HepG2 (cell line): ENCODE measurements around the gene LMOD2. TPM values are rescaled to one million over a fixed set of nuclear protein-coding genes. Genes with fewer than 3 reads are reported as not detected.

Experiments used
- ATAC-seq: fragments of 200-7000 bp; cut with Tn5 transposase; 3 replicates; pipeline ENCODE4 v1.9.1; 2020; ENCODE audit warnings: mild to moderate bottlenecking, moderate library complexity
- BruUV-seq: library from RNA; stranded (reverse); fragments of 400-500 nt; replicated peaks from 2 replicates; lab custom pipeline; 2021; lab: Mats Ljungman, UMichigan
- CTCF ChIA-PET: fragments of 300-600 bp; formaldehyde crosslinking; extraction: SDS; loops from one replicate; lab custom pipeline; 2021; ENCODE audit warnings: low total read pairs, inconsistent platforms, low intra/inter-chr PET ratio; lab: Yijun Ruan, JAX
- POLR2A ChIA-PET: fragments of 350-600 bp; sonication (Branson Sonifier 250); formaldehyde crosslinking; loops from one replicate; lab custom pipeline; 2020; ENCODE audit warnings: antibody characterized with exemption, inconsistent platforms; lab: Yijun Ruan, JAX
- DNase-seq: peaks from one replicate; pipeline ENCODE4 v3.0.0-alpha.2; 2015; ENCODE audit warnings: low spot score
- FAIRE-seq: peaks from 3 replicates; lab custom pipeline; 2011; peaks lifted over from hg19 to GRCh38; lab: Jason Lieb, UNC
- H2AFZ ChIP-seq: one replicate; pipeline ENCODE4 v1.6.1; 2011; ENCODE audit warnings: low read length, inconsistent platforms
- H3K27ac ChIP-seq: fragments of 300-600 bp; 3 replicates; pipeline ENCODE4 v1.8.0; 2011; ENCODE audit warnings: mixed run types, mild to moderate bottlenecking, mixed read lengths, low read length, inconsistent platforms; ENCODE audit not compliant: insufficient read depth; ENCODE audit errors: extremely low read length
- H3K27me3 ChIP-seq, 2 experiments: fragments of 200-600 bp in 1 of 2; 2 replicates in 1 of 2; 3 replicates in 1 of 2; pipeline versions ENCODE4 v1.6.0 to v1.8.0; 2011; ENCODE audit warnings: low read length in 2 of 2, mild to moderate bottlenecking in 2 of 2, moderate library complexity in 2 of 2, inconsistent platforms in 1 of 2; ENCODE audit not compliant: insufficient read depth in 2 of 2, control insufficient read depth in 1 of 2
- H3K36me3 ChIP-seq, 2 experiments: fragments of 200-600 bp in 1 of 2; replicated peaks in 1 of 2; 2 replicates in 1 of 2; 3 replicates in 1 of 2; pipeline versions ENCODE4 v1.5.1 to v1.8.0; 2011; ENCODE audit warnings: low read length in 2 of 2, inconsistent platforms in 1 of 2; ENCODE audit not compliant: insufficient read depth in 2 of 2, control insufficient read depth in 1 of 2
- H3K4me1 ChIP-seq: 2 replicates; pipeline ENCODE4 v1.5.1; 2012; ENCODE audit warnings: low read length, inconsistent platforms; ENCODE audit not compliant: insufficient read depth
- H3K4me2 ChIP-seq: 2 replicates; pipeline ENCODE4 v1.6.0; 2011; ENCODE audit warnings: low read depth, low read length, inconsistent platforms
- H3K4me3 ChIP-seq, 3 experiments: fragments of 200-600 bp in 1 of 3; sonication (generic), shearing (Covaris generic) in 1 of 3; replicated peaks in 1 of 3; 2 replicates each; pipeline ENCODE4 v1.5.1; 2011 to 2016; ENCODE audit warnings: low read length in 3 of 3, inconsistent platforms in 2 of 3, low read depth in 2 of 3, mild to moderate bottlenecking in 2 of 3, control low read depth in 1 of 3, mixed read lengths in 1 of 3; ENCODE audit not compliant: insufficient read depth in 1 of 3
- H3K79me2 ChIP-seq: one replicate; pipeline ENCODE4 v1.6.1; 2011; ENCODE audit warnings: low read length, inconsistent platforms; ENCODE audit not compliant: insufficient read depth
- H3K9ac ChIP-seq: 2 replicates; pipeline ENCODE4 v1.6.0; 2011; ENCODE audit warnings: mild to moderate bottlenecking, low read depth, low read length, inconsistent platforms; ENCODE audit not compliant: insufficient read depth
- H3K9me3 ChIP-seq: 2 replicates; pipeline ENCODE4 v1.5.1; 2012; ENCODE audit warnings: mild to moderate bottlenecking, low read length
- H4K20me1 ChIP-seq: 2 replicates; pipeline ENCODE4 v1.6.0; 2011; ENCODE audit warnings: inconsistent platforms, mild to moderate bottlenecking, low read length, moderate library complexity; ENCODE audit not compliant: insufficient read depth
- CTCF ChIP-seq: sonication (generic); formaldehyde crosslinking; IDR thresholded peaks from 2 replicates; pipeline ENCODE4 v1.5.0; 2020; ENCODE audit warnings: mild to moderate bottlenecking, missing genetic modification reagents, moderate library complexity
- IKZF5 ChIP-seq: IDR thresholded peaks from 2 replicates; pipeline ENCODE4 v1.6.1; 2018; ENCODE audit warnings: missing genetic modification reagents, mild to moderate bottlenecking, missing compliant biosample characterization
- MXD4 ChIP-seq: IDR thresholded peaks from 2 replicates; pipeline ENCODE4 v1.6.1; 2016; ENCODE audit warnings: mild to moderate bottlenecking, missing biosample characterization, missing genetic modification reagents
- NR2F2 ChIP-seq: IDR thresholded peaks from 2 replicates; pipeline ENCODE4 v1.6.1; 2012; ENCODE audit warnings: low read depth, inconsistent platforms, borderline replicate concordance
- RAD21 ChIP-seq: fragments of 450-650 bp; formaldehyde crosslinking; IDR thresholded peaks from 2 replicates; pipeline ENCODE4 v1.5.0; 2020; ENCODE audit warnings: mild to moderate bottlenecking
- SMC3 ChIP-seq: IDR thresholded peaks from 2 replicates; pipeline ENCODE4 v1.6.1; 2011; ENCODE audit warnings: low read length, improper control_type of control experiment
- STAG1 ChIP-seq: sonication (generic); formaldehyde crosslinking; IDR thresholded peaks from 2 replicates; pipeline ENCODE4 v1.4.0; 2020; ENCODE audit warnings: missing genetic modification reagents
- ZNF367 ChIP-seq: sonication (generic); formaldehyde crosslinking; IDR thresholded peaks from 2 replicates; pipeline ENCODE4 v1.4.0; 2020; ENCODE audit warnings: missing genetic modification reagents, borderline replicate concordance
- ZNF678 ChIP-seq: sonication (generic); formaldehyde crosslinking; IDR thresholded peaks from 2 replicates; pipeline ENCODE4 v1.4.0; 2020; ENCODE audit warnings: mild to moderate bottlenecking, missing genetic modification reagents
- WGBS: methylation state at CpG from one replicate; pipeline ENCODE4 v1.1.6; 2017; ENCODE audit warnings: low lambda C conversion rate; 5-methylcytosine and 5-hydroxymethylcytosine counted together
- in situ Hi-C: cut with HindIII; loops from 2 replicates; pipeline ENCODE4 v1.10.0; 2017; ENCODE audit warnings: low pct_unique_long_range_greater_than_20kb; ENCODE audit not compliant: extremely low pct_ligation_motif_present
- intact Hi-C: fragments of 100-400 bp; cut with micrococcal nuclease; formaldehyde crosslinking; loops from one replicate; pipeline ENCODE4 v1.10.0; 2022; ENCODE audit not compliant: unreplicated experiment
- polyA plus RNA-seq, 8 experiments: library from polyadenylated mRNA; depleted of rRNA in 3 of 8; stranded (reverse) in 7 of 8; unstranded in 1 of 8; fragments of >200 nt; fragmentation: Illumina TruSeq in 4 of 8; extraction: Trizol in 4 of 8; gene quantifications; 2 replicates each; pipeline versions ENCODE4 v1.2.1 to v1.2.3, GENCODE V29; 2011 to 2016; ENCODE audit warnings: low read depth in 4 of 8, missing spikeins in 1 of 8, mixed read lengths in 1 of 8; ENCODE audit not compliant: insufficient read depth in 1 of 8
- total RNA-seq, 5 experiments: library from RNA; depleted of rRNA; stranded (reverse); fragments of >200 nt; fragmentation: Illumina TruSeq; extraction: Trizol; gene quantifications; 2 replicates each; pipeline ENCODE4 v1.2.3, GENCODE V29; 2016; ENCODE audit warnings: low read depth in 1 of 5
- TF ChIP-seq, protein P1 (sequence below): sonication (generic); formaldehyde crosslinking; IDR thresholded peaks from 2 replicates; pipeline ENCODE4 v1.4.0; 2020; ENCODE audit warnings: mild to moderate bottlenecking, missing genetic modification reagents

LMOD2 gene
- total and polyA plus RNA-seq, 2 of the 13 experiments (the other 11 are each of a cell fraction or from before 2014, with no cell fraction given), result not detected

- 97% methylated on average over 1 of the region's 1 CpG for WGBS
- no peak overlapping the region for H3K27ac ChIP-seq
- H3K36me3 ChIP-seq, result peaks cover 4 to 11% of the 10 kb centered on the region in 2 experiments; a peak in 3 of 5 replicates
- peak; percentile 71 for TF ChIP-seq STAG1 (CRISPR knock-in tag)
- TF ChIP-seq CTCF (CRISPR knock-in tag), result peak; percentile 62
- no peak for TF ChIP-seq ZNF367 (CRISPR knock-in tag)
- TF ChIP-seq IKZF5 (CRISPR knock-in tag), result no peak
- TF ChIP-seq SMC3, result peak; percentile 46
- no peak for TF ChIP-seq NR2F2
- TF ChIP-seq, protein P1, sequence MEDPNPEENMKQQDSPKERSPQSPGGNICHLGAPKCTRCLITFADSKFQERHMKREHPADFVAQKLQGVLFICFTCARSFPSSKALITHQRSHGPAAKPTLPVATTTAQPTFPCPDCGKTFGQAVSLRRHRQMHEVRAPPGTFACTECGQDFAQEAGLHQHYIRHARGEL (CRISPR knock-in tag), result no peak
- peak; percentile 52; the same call in 1 of the 2 replicates for TF ChIP-seq RAD21 (CRISPR knock-in tag)
- no peak for TF ChIP-seq ZNF678
- TF ChIP-seq MXD4 (CRISPR knock-in tag), result no peak
- no peaks in the 10 kb centered on the region for H4K20me1 ChIP-seq
- in situ Hi-C loops, result no loop called here
- BruUV-seq, result no TSS peak
- no peaks in the 10 kb centered on the region for H3K79me2 ChIP-seq
- intact Hi-C loops, result loop anchor here (1.0 to 2.0 kb wide), 5 partner anchors 48 to 190 kb away; no protein-coding TSS in a partner anchor
- 0 out of 2 replicates have a peak, but pooled peaks cover 8% of the 10 kb centered on the region for H3K4me1 ChIP-seq
- peak; percentile 52 for DNase-seq
- no peak overlapping the region for H3K9ac ChIP-seq
- no peak overlapping the region for H2AFZ ChIP-seq
- CTCF ChIA-PET, result interaction anchor here (0.9 to 2.6 kb wide), 3 partner anchors 174 to 189 kb away, joined by 3 to 22 read pairs (median 8); no protein-coding TSS in a partner anchor
- ATAC-seq, result peak; percentile 66
- H3K27me3 ChIP-seq, result no peaks in the 10 kb centered on the region
- FAIRE-seq, result peak; percentile 54
- no peak overlapping the region for H3K4me3 ChIP-seq
- POLR2A ChIA-PET, result interaction anchor here (0.7 kb wide), 1 partner anchor 66 kb away, joined by 4 read pairs; the partner anchor contains the start of gene WASL
- no peaks in the 10 kb centered on the region for H3K9me3 ChIP-seq
- H3K4me2 ChIP-seq, result no peak overlapping the region
These were observed 27.0 kb downstream of the LMOD2 start for GRCh38 chr7:123682690-123683089.
